Sigmoid colon (tissue), 7 donors: ENCODE data around the gene ZBTB33. TPM values are rescaled to one million over a fixed set of nuclear protein-coding genes. Genes with fewer than 3 reads are reported as not detected.

Source experiments
- DNase-seq: peaks from one replicate; pipeline ENCODE4 v3.0.0-alpha.2; 2019
- H3K27ac ChIP-seq, 4 donors: fragments of 200-600 bp; sonication (generic); one replicate each; pipeline ENCODE4 v1.5.1; 2016 to 2019; ENCODE audit warnings: mild to moderate bottlenecking in 1 of 4
- H3K27me3 ChIP-seq, 3 donors: fragments of 200-600 bp; sonication (generic); one replicate each; pipeline ENCODE4 v1.5.1; 2019; ENCODE audit warnings: mild to moderate bottlenecking in 1 of 3
- H3K36me3 ChIP-seq, 4 donors: fragments of 200-600 bp; sonication (generic); one replicate each; pipeline ENCODE4 v1.5.1; 2016 to 2019
- H3K4me1 ChIP-seq, 4 donors: fragments of 200-600 bp; sonication (generic); one replicate each; pipeline ENCODE4 v1.5.1; 2017 to 2019
- H3K4me3 ChIP-seq, 4 donors: fragments of 200-600 bp; sonication (generic); one replicate each; pipeline ENCODE4 v1.5.1; 2017 to 2019; ENCODE audit warnings: mild to moderate bottlenecking in 2 of 4, moderate library complexity in 1 of 4
- H3K9me3 ChIP-seq, 4 donors: fragments of 200-600 bp in 3 of 4; sonication (generic) in 3 of 4; one replicate each; pipeline versions ENCODE4 v1.5.1 to v1.6.1; 2013 to 2019
- EP300 ChIP-seq, 4 donors: sonication (generic); formaldehyde crosslinking; IDR thresholded peaks; one replicate each; pipeline ENCODE4 v1.6.1; 2017; ENCODE audit warnings: antibody characterized with exemption in 4 of 4
- POLR2A ChIP-seq, 2 donors: fragments of 450-650 bp; IDR thresholded peaks; one replicate each; pipeline ENCODE4 v1.6.1; 2016; ENCODE audit warnings: antibody characterized with exemption in 2 of 2, mild to moderate bottlenecking in 2 of 2, moderate library complexity in 2 of 2
- POLR2AphosphoS5 ChIP-seq, 4 donors: sonication (generic); formaldehyde crosslinking; IDR thresholded peaks; one replicate each; pipeline ENCODE4 v1.6.1; 2017; ENCODE audit warnings: antibody characterized with exemption in 4 of 4
- WGBS, 2 donors: extraction: QIAGEN DNeasy Blood & Tissue Kit; methylation state at CpG; one replicate each; pipeline ENCODE4 v1.1.7; 2013; 5-methylcytosine and 5-hydroxymethylcytosine counted together
- intact Hi-C: fragments of 100-400 bp; cut with DNase I; formaldehyde crosslinking; loops from one replicate; pipeline ENCODE4 v1.15.1; 2023
- polyA plus RNA-seq, 3 donors: library from polyadenylated mRNA; stranded (reverse); fragments of 200-250 nt; gene quantifications; one replicate each; pipeline ENCODE4 v1.2.3, GENCODE V29; 2013
- total RNA-seq, 4 donors: library from RNA; depleted of rRNA; stranded (reverse); fragments of >200 nt; gene quantifications; one replicate each; pipeline ENCODE4 v1.1.0, GENCODE V29; 2016
- TF ChIP-seq, protein P1 (sequence below), 4 experiments: fragments of 450-650 bp in 3 of 4; fragments of 200-600 bp in 1 of 4; IDR thresholded peaks; one replicate each; pipeline ENCODE4 v1.5.1; 2016 to 2019; ENCODE audit warnings: antibody characterized with exemption in 4 of 4, mild to moderate bottlenecking in 3 of 4, moderate library complexity in 2 of 4
- donor health status: healthy with polysubstance abuse.
- donor health status: Bipolar disorder and iron deficiency.
- donor health status: healthy.

The ZBTB33 gene
- total and polyA plus RNA-seq, 7 donors, result 4.2 to 13.2 (median 5.8) TPM

- Histone ChIP-seq H3K4me1 (no peaks in the 10 kb centered on the region), H3K27ac (no peak overlapping the region), H3K4me3 (no peak overlapping the region), H3K9me3 (no peaks in the 10 kb centered on the region), H3K36me3 (no peaks in the 10 kb centered on the region), H3K27me3 (peaks cover 0 to 3% (median 0%) of the 10 kb centered on the region in 3 donors)
- TF ChIP-seq POLR2A (IDR thresholded peaks at IDR 0.05), result no peak
- no peak for TF ChIP-seq POLR2AphosphoS5 (IDR thresholded peaks at IDR 0.05)
- no peak for DNase-seq
- intact Hi-C loops, result no loop called here
- 72 to 80% methylated on average over 2 of the region's 2 CpGs for WGBS, 2 donors
Measured at GRCh38 chrX:120299928-120300327, 49.3 kb downstream of the ZBTB33 start.

DNA sequence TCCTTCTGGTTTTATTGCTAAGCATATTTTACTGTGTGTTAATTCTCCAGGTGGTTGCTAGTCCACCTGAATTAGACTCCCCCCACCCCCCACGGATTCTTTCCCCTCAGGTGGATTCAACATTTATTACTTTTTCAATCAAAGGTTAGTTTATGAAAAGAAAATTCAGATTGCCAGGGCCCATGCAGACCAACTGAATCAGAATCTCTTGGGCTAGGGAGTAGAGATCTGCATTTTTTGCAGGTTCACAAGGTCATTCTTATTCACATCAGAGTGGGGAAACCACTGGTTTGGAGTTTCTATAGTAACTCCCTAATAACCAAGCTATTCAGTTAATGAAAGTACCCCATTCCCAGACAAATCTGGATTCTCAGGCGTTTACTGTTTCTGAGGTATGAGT is 50.9 kb downstream of the ZBTB33 start:
- H3K4me1 ChIP-seq, result no peaks in the 10 kb centered on the region
- no peak for DNase-seq
- WGBS, 2 donors, result 32 to 69% methylated on average over 2 of the region's 2 CpGs
- no peaks in the 10 kb centered on the region for H3K9me3 ChIP-seq
- TF ChIP-seq, protein P1, sequence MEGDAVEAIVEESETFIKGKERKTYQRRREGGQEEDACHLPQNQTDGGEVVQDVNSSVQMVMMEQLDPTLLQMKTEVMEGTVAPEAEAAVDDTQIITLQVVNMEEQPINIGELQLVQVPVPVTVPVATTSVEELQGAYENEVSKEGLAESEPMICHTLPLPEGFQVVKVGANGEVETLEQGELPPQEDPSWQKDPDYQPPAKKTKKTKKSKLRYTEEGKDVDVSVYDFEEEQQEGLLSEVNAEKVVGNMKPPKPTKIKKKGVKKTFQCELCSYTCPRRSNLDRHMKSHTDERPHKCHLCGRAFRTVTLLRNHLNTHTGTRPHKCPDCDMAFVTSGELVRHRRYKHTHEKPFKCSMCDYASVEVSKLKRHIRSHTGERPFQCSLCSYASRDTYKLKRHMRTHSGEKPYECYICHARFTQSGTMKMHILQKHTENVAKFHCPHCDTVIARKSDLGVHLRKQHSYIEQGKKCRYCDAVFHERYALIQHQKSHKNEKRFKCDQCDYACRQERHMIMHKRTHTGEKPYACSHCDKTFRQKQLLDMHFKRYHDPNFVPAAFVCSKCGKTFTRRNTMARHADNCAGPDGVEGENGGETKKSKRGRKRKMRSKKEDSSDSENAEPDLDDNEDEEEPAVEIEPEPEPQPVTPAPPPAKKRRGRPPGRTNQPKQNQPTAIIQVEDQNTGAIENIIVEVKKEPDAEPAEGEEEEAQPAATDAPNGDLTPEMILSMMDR (IDR thresholded peaks at IDR 0.05), result no peak
- no peak for TF ChIP-seq POLR2A (IDR thresholded peaks at IDR 0.05)
- no peak for TF ChIP-seq POLR2AphosphoS5 (IDR thresholded peaks at IDR 0.05)
- TF ChIP-seq EP300 (IDR thresholded peaks at IDR 0.05), result no peak
- no peak overlapping the region for H3K27ac ChIP-seq
- H3K4me3 ChIP-seq, result no peak overlapping the region
- intact Hi-C loops, result no loop called here
- H3K27me3 ChIP-seq, result peaks cover 0 to 4% (median 0%) of the 10 kb centered on the region in 3 donors
- H3K36me3 ChIP-seq, result no peaks in the 10 kb centered on the region

DNA sequence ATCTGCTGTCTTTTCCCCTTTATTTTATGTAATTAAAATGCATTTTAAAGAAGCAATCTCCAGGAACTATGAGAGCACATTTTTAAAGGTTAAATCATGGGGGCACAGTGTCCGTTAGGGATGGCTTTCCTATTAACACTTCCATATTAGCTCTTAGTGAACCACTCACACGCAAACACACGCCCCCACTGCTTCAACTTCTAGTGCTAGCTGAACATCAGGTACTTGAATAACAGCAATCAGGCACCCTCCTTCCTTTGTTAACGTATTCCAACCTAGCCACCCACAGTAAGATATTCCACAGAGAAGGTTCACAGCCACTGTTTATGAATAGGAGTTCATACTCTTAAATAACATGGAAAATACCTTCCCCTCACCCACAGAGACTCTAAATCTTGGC is 51.3 kb downstream of the ZBTB33 start:
- intact Hi-C loops, result no loop called here
- DNase-seq, result no peak

DNA sequence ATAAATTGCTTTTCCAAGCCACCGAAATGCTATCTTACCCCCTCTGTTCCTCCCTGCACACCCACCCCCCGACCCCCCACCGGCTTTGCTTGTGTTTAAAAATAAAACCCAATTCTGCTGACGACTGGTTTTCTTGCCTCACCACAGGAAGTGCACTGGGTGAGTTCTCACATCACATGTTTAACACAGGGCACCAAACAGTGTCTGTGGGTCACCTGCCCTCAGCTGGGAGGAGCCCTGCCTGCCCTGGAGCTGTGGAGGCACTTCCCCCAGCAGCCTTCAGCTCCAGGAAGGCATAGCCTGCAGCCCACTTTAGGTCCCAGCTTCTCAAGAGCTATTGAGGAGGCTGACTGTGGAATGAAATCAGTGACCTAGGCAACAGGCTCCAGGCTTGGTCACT is 51.8 kb downstream of the ZBTB33 start:
- Histone ChIP-seq H3K27me3 (peaks cover 0 to 4% (median 0%) of the 10 kb centered on the region in 3 donors), H3K36me3 (no peaks in the 10 kb centered on the region), H3K27ac (no peak overlapping the region), H3K9me3 (no peaks in the 10 kb centered on the region), H3K4me3 (no peak overlapping the region), H3K4me1 (no peaks in the 10 kb centered on the region)
- no peak for DNase-seq
- no peak for TF ChIP-seq POLR2AphosphoS5 (IDR thresholded peaks at IDR 0.05)
- TF ChIP-seq POLR2A (IDR thresholded peaks at IDR 0.05), result no peak
- TF ChIP-seq, protein P1 (IDR thresholded peaks at IDR 0.05), result no peak
- no peak for TF ChIP-seq EP300 (IDR thresholded peaks at IDR 0.05)
- intact Hi-C loops, result no loop called here
- WGBS, 2 donors, result 6 to 13% methylated on average over 4 of the region's 4 CpGs

More for the DNA sequence above, 51.3 kb downstream of the ZBTB33 start:
- Histone ChIP-seq H3K27me3 (peaks cover 0 to 4% (median 0%) of the 10 kb centered on the region in 3 donors), H3K9me3 (no peaks in the 10 kb centered on the region), H3K4me1 (no peaks in the 10 kb centered on the region), H3K36me3 (no peaks in the 10 kb centered on the region), H3K27ac (no peak overlapping the region), H3K4me3 (no peak overlapping the region)
- WGBS, 2 donors, result 48 to 55% methylated on average over 4 of the region's 4 CpGs
- TF ChIP-seq, protein P1 (IDR thresholded peaks at IDR 0.05), result no peak
- TF ChIP-seq EP300 (IDR thresholded peaks at IDR 0.05), result no peak
- no peak for TF ChIP-seq POLR2A (IDR thresholded peaks at IDR 0.05)
- no peak for TF ChIP-seq POLR2AphosphoS5 (IDR thresholded peaks at IDR 0.05)

GRCh38 chrX:120304256-120304655 is 53.6 kb downstream of the ZBTB33 start:
- no peak for DNase-seq
- H3K4me1 ChIP-seq, result peaks cover 0 to 4% (median 2%) of the 10 kb centered on the region in 4 donors
- WGBS, 2 donors, result 76 to 83% methylated on average over 8 of the region's 8 CpGs
- H3K27ac ChIP-seq, result no peak overlapping the region
- H3K36me3 ChIP-seq, result no peaks in the 10 kb centered on the region
- no peak for TF ChIP-seq POLR2AphosphoS5 (IDR thresholded peaks at IDR 0.05)
- TF ChIP-seq, protein P1 (IDR thresholded peaks at IDR 0.05), result no peak
- no peak for TF ChIP-seq EP300 (IDR thresholded peaks at IDR 0.05)
- no peak for TF ChIP-seq POLR2A (IDR thresholded peaks at IDR 0.05)
- H3K27me3 ChIP-seq, result peaks cover 0 to 8% (median 5%) of the 10 kb centered on the region in 3 donors
- intact Hi-C loops, result no loop called here
- H3K4me3 ChIP-seq, result no peak overlapping the region
- no peaks in the 10 kb centered on the region for H3K9me3 ChIP-seq
